Activated naive CD8-positive, alpha-beta T cell treated with anti-CD3 and anti-CD28 coated beads for 36 hours (primary cell): Measurements from ENCODE around the gene ACRV1. TPM values are rescaled to one million over a fixed set of nuclear protein-coding genes. Genes with fewer than 3 reads are reported as not detected.
A peak's percentile ranks its signal among the peaks of the same experiment; 100 is the strongest.

ENCODE experiments used
- DNase-seq: peaks from one replicate; pipeline ENCODE4 v3.0.0; 2021
- H3K27ac Mint-ChIP-seq: one replicate; pipeline ENCODE4 v1.8.0; 2022; ENCODE audit warnings: mild to moderate bottlenecking, moderate library complexity, mixed read lengths
- H3K27me3 Mint-ChIP-seq: one replicate; pipeline ENCODE4 v1.8.0; 2022; ENCODE audit warnings: mild to moderate bottlenecking, mixed read lengths
- H3K36me3 Mint-ChIP-seq: one replicate; pipeline ENCODE4 v1.8.0; 2021; ENCODE audit warnings: mild to moderate bottlenecking, mixed read lengths
- H3K4me1 Mint-ChIP-seq: one replicate; pipeline ENCODE4 v1.8.0; 2021; ENCODE audit warnings: mixed read lengths
- H3K4me3 Mint-ChIP-seq: one replicate; pipeline ENCODE4 v1.8.0; 2022; ENCODE audit warnings: mild to moderate bottlenecking, moderate library complexity, mixed read lengths
- H3K9me3 Mint-ChIP-seq: one replicate; pipeline ENCODE4 v1.8.0; 2022; ENCODE audit warnings: mixed read lengths
- total RNA-seq, 2 experiments: library from RNA; stranded (reverse); gene quantifications; one replicate each; pipeline ENCODE4 v1.2.3, GENCODE V29; 2021

Gene ACRV1
- total RNA-seq, 2 experiments from 2014 or later: not detected

- Mint-ChIP-seq H3K4me1 (no peaks in the 10 kb centered on the region), H3K4me3 (no peak overlapping the region), H3K27me3 (no peaks in the 10 kb centered on the region), H3K9me3 (no peaks in the 10 kb centered on the region), H3K36me3 (peaks cover 46% of the 10 kb centered on the region), H3K27ac (no peak overlapping the region)
- DNase-seq: no peak
Observed at GRCh38 chr11:125675196-125675595, 5.5 kb downstream of the ACRV1 start.

- H3K4me1 Mint-ChIP-seq: no peaks in the 10 kb centered on the region
- no peaks in the 10 kb centered on the region for H3K9me3 Mint-ChIP-seq
- H3K27ac Mint-ChIP-seq: no peak overlapping the region
- H3K36me3 Mint-ChIP-seq: peaks cover 47% of the 10 kb centered on the region
- no peak for DNase-seq
- no peak overlapping the region for H3K4me3 Mint-ChIP-seq
- H3K27me3 Mint-ChIP-seq: no peaks in the 10 kb centered on the region
Observed at GRCh38 chr11:125674210-125674609, 6.4 kb downstream of the ACRV1 start.

GRCh38 chr11:125671561-125671960 lies 9.1 kb downstream of the ACRV1 start:
- Mint-ChIP-seq H3K27me3 (no peaks in the 10 kb centered on the region), H3K27ac (no peak overlapping the region), H3K36me3 (peaks cover 50% of the 10 kb centered on the region), H3K4me1 (no peaks in the 10 kb centered on the region), H3K4me3 (no peak overlapping the region), H3K9me3 (peaks cover 6% of the 10 kb centered on the region)
- DNase-seq: no peak

GRCh38 chr11:125670172-125670571 lies 10.5 kb downstream of the ACRV1 start:
- H3K4me3 Mint-ChIP-seq: no peak overlapping the region
- peaks cover 16% of the 10 kb centered on the region for H3K9me3 Mint-ChIP-seq
- no peak for DNase-seq
- peaks cover 56% of the 10 kb centered on the region for H3K36me3 Mint-ChIP-seq
- no peak overlapping the region for H3K27ac Mint-ChIP-seq
- no peaks in the 10 kb centered on the region for H3K27me3 Mint-ChIP-seq
- H3K4me1 Mint-ChIP-seq: no peaks in the 10 kb centered on the region

GRCh38 chr11:125667151-125667550 lies 13.5 kb downstream of the ACRV1 start:
- Mint-ChIP-seq H3K4me3 (no peak overlapping the region), H3K4me1 (peaks cover 3% of the 10 kb centered on the region), H3K9me3 (peaks cover 24% of the 10 kb centered on the region), H3K27ac (no peak overlapping the region), H3K27me3 (no peaks in the 10 kb centered on the region), H3K36me3 (peaks cover 79% of the 10 kb centered on the region)
- no peak for DNase-seq

- Mint-ChIP-seq H3K27ac (no peak overlapping the region), H3K4me1 (peaks cover 3% of the 10 kb centered on the region), H3K9me3 (peaks cover 24% of the 10 kb centered on the region), H3K36me3 (peaks cover 73% of the 10 kb centered on the region), H3K4me3 (no peak overlapping the region), H3K27me3 (no peaks in the 10 kb centered on the region)
- no peak for DNase-seq
Observed at GRCh38 chr11:125663910-125664309, 16.7 kb downstream of the ACRV1 start.

GRCh38 chr11:125662689-125663088 lies 18.0 kb downstream of the ACRV1 start:
- Mint-ChIP-seq H3K27ac (no peak overlapping the region), H3K4me1 (peaks cover 3% of the 10 kb centered on the region), H3K9me3 (peaks cover 24% of the 10 kb centered on the region), H3K36me3 (peaks cover 77% of the 10 kb centered on the region), H3K4me3 (no peak overlapping the region), H3K27me3 (no peaks in the 10 kb centered on the region)
- DNase-seq: no peak

GRCh38 chr11:125649465-125650166 lies 31.0 kb downstream of the ACRV1 start:
- no peak for DNase-seq
- H3K36me3 Mint-ChIP-seq: peaks cover 52% of the 10 kb centered on the region
- H3K4me1 Mint-ChIP-seq: no peaks in the 10 kb centered on the region
- H3K9me3 Mint-ChIP-seq: no peaks in the 10 kb centered on the region
- H3K27ac Mint-ChIP-seq: no peak overlapping the region
- no peak overlapping the region for H3K4me3 Mint-ChIP-seq
- H3K27me3 Mint-ChIP-seq: no peaks in the 10 kb centered on the region

- H3K9me3 Mint-ChIP-seq: no peaks in the 10 kb centered on the region
- no peaks in the 10 kb centered on the region for H3K27me3 Mint-ChIP-seq
- H3K4me3 Mint-ChIP-seq: no peak overlapping the region
- H3K27ac Mint-ChIP-seq: no peak overlapping the region
- peaks cover 56% of the 10 kb centered on the region for H3K36me3 Mint-ChIP-seq
- DNase-seq: no peak
- H3K4me1 Mint-ChIP-seq: no peaks in the 10 kb centered on the region
Observed at GRCh38 chr11:125645871-125646270, 34.8 kb downstream of the ACRV1 start.

GRCh38 chr11:125638315-125638714 lies 42.3 kb downstream of the ACRV1 start:
- H3K36me3 Mint-ChIP-seq: peaks cover 59% of the 10 kb centered on the region

GRCh38 chr11:125637840-125638239 lies 42.8 kb downstream of the ACRV1 start:
- no peak for DNase-seq
- Mint-ChIP-seq H3K9me3 (no peaks in the 10 kb centered on the region), H3K36me3 (peaks cover 59% of the 10 kb centered on the region)

More at GRCh38 chr11:125638315-125638714, 42.3 kb downstream of the ACRV1 start:
- H3K27ac Mint-ChIP-seq: no peak overlapping the region
- H3K4me3 Mint-ChIP-seq: no peak overlapping the region
- H3K9me3 Mint-ChIP-seq: no peaks in the 10 kb centered on the region
- DNase-seq: no peak
- H3K27me3 Mint-ChIP-seq: no peaks in the 10 kb centered on the region
- no peaks in the 10 kb centered on the region for H3K4me1 Mint-ChIP-seq

GRCh38 chr11:125627236-125627910 lies 53.3 kb downstream of the ACRV1 start:
- H3K4me3 Mint-ChIP-seq: peak overlapping the region; percentile 90
- H3K9me3 Mint-ChIP-seq: no peaks in the 10 kb centered on the region
- peaks cover 18% of the 10 kb centered on the region for H3K4me1 Mint-ChIP-seq
- H3K36me3 Mint-ChIP-seq: peaks cover 38% of the 10 kb centered on the region
- no peak overlapping the region for H3K27ac Mint-ChIP-seq
- no peak for DNase-seq
- no peaks in the 10 kb centered on the region for H3K27me3 Mint-ChIP-seq

More at GRCh38 chr11:125637840-125638239, 42.8 kb downstream of the ACRV1 start:
- no peak overlapping the region for H3K27ac Mint-ChIP-seq
- no peaks in the 10 kb centered on the region for H3K27me3 Mint-ChIP-seq
- no peak overlapping the region for H3K4me3 Mint-ChIP-seq
- no peaks in the 10 kb centered on the region for H3K4me1 Mint-ChIP-seq

- H3K4me3 Mint-ChIP-seq: peak overlapping the region; percentile 90
- peaks cover 18% of the 10 kb centered on the region for H3K4me1 Mint-ChIP-seq
- H3K9me3 Mint-ChIP-seq: no peaks in the 10 kb centered on the region
- no peaks in the 10 kb centered on the region for H3K27me3 Mint-ChIP-seq
- H3K27ac Mint-ChIP-seq: peak overlapping the region; percentile 95
- no peak for DNase-seq
- H3K36me3 Mint-ChIP-seq: peaks cover 36% of the 10 kb centered on the region
Observed at GRCh38 chr11:125626288-125626950, 54.2 kb downstream of the ACRV1 start.

GRCh38 chr11:125625630-125626287 lies 54.9 kb downstream of the ACRV1 start:
- H3K4me1 Mint-ChIP-seq: peaks cover 18% of the 10 kb centered on the region
- H3K9me3 Mint-ChIP-seq: no peaks in the 10 kb centered on the region
- peaks cover 34% of the 10 kb centered on the region for H3K36me3 Mint-ChIP-seq
- DNase-seq: peak; percentile 89
- H3K4me3 Mint-ChIP-seq: peak overlapping the region; percentile 90
- H3K27ac Mint-ChIP-seq: peak overlapping the region; percentile 95
- H3K27me3 Mint-ChIP-seq: no peaks in the 10 kb centered on the region

GRCh38 chr11:125625225-125625629 lies 55.4 kb downstream of the ACRV1 start:
- Mint-ChIP-seq H3K4me1 (peaks cover 18% of the 10 kb centered on the region), H3K9me3 (no peaks in the 10 kb centered on the region), H3K4me3 (peak overlapping the region; percentile 90), H3K36me3 (peaks cover 34% of the 10 kb centered on the region), H3K27me3 (no peaks in the 10 kb centered on the region), H3K27ac (peak overlapping the region; percentile 95)
- DNase-seq: no peak
